NCI-H345 treated with DMSO at 0.1 percent for 48 hours (cell line): ENCODE data around the gene TMEM181.
"Not testable (repeated sequence)": the region's sequence is repeated elsewhere in the genome, so short reads cannot be mapped to it uniquely, and the experiment has no call there.

Source experiments
- DNase-seq: peaks from one replicate; lab custom pipeline; 2025; ENCODE audit not compliant: unreplicated experiment; lab: John Stamatoyannopoulos, UW

The TMEM181 gene

GRCh38 chr6:158620963-158621693, 61.2 kb downstream of the TMEM181 start:
- DNase-seq, result no peak

- no peak for DNase-seq
Measured at GRCh38 chr6:158621694-158622544, 62.0 kb downstream of the TMEM181 start.

- no peak for DNase-seq
Measured at GRCh38 chr6:158622545-158623190, 62.8 kb downstream of the TMEM181 start.

- peak; percentile 19 for DNase-seq
Measured at GRCh38 chr6:158624684-158625682, 65.1 kb downstream of the TMEM181 start.

GRCh38 chr6:158625881-158626305, 66.0 kb downstream of the TMEM181 start:
- no peak for DNase-seq

GRCh38 chr6:158626360-158627167, 66.7 kb downstream of the TMEM181 start:
- no peak for DNase-seq

- no peak for DNase-seq
Measured at GRCh38 chr6:158627168-158627939, 67.5 kb downstream of the TMEM181 start.

- no peak for DNase-seq
Measured at GRCh38 chr6:158627940-158628211, 68.0 kb downstream of the TMEM181 start.

GRCh38 chr6:158628542-158628941, 68.7 kb downstream of the TMEM181 start:
- no peak for DNase-seq

- DNase-seq, result no peak
Measured at GRCh38 chr6:158629367-158630221, 69.7 kb downstream of the TMEM181 start.

- DNase-seq, result no peak
Measured at GRCh38 chr6:158630938-158631616, 71.2 kb downstream of the TMEM181 start.

- DNase-seq, result no peak
Measured at GRCh38 chr6:158631678-158632537, 72.0 kb downstream of the TMEM181 start.

- DNase-seq, result not testable (repeated sequence)
Measured at GRCh38 chr6:158632538-158633119, 72.7 kb downstream of the TMEM181 start.

- no peak for DNase-seq
Measured at GRCh38 chr6:158633127-158633526, 73.2 kb downstream of the TMEM181 start.

- DNase-seq, result no peak
Measured at GRCh38 chr6:158634695-158635426, 75.0 kb downstream of the TMEM181 start.
